ENCODE results near the gene NCOA1.
"Not testable (repeated sequence)": the region's sequence is repeated elsewhere in the genome, so short reads cannot be mapped to it uniquely, and the experiment has no call there.

NCOA1 gene

DNA sequence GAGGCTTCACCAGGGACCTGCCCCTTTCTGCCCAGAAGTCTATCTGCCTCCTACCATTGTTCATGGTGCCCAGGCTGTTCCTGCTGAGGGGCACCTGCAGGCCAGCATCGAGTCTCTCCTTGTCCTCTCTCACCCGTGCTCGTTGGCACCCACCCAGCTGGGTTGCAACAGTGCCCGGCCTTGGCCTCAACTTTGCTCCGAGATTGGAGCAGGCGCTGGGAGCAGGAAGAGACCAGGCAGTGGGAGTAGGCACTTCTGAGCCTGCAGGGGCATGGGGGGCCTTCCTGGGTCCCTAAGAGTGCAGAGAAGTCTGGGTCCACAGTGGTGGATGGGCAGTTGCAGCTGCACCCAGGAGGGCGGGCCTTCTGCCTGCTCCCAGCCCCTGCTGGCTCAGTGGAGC is 75.6 kb downstream of the NCOA1 start:
- no peak for TF ChIP-seq EZH2 (IDR thresholded peaks at IDR 0.05; ENCODE audit: borderline replicate concordance, low read depth, low read length, severe bottlenecking)
- TF ChIP-seq, protein P1, sequence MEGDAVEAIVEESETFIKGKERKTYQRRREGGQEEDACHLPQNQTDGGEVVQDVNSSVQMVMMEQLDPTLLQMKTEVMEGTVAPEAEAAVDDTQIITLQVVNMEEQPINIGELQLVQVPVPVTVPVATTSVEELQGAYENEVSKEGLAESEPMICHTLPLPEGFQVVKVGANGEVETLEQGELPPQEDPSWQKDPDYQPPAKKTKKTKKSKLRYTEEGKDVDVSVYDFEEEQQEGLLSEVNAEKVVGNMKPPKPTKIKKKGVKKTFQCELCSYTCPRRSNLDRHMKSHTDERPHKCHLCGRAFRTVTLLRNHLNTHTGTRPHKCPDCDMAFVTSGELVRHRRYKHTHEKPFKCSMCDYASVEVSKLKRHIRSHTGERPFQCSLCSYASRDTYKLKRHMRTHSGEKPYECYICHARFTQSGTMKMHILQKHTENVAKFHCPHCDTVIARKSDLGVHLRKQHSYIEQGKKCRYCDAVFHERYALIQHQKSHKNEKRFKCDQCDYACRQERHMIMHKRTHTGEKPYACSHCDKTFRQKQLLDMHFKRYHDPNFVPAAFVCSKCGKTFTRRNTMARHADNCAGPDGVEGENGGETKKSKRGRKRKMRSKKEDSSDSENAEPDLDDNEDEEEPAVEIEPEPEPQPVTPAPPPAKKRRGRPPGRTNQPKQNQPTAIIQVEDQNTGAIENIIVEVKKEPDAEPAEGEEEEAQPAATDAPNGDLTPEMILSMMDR (IDR thresholded peaks at IDR 0.05; ENCODE audit: borderline replicate concordance, extremely low read depth, low read length, poor library complexity, severe bottlenecking) = no peak
- Histone ChIP-seq H3K4me2 (ENCODE audit: insufficient read depth, low read length) (no peak overlapping the region), H3K9ac (ENCODE audit: low read depth, low read length) (no peak overlapping the region), H3K79me2 (ENCODE audit: insufficient read depth, low read length) (peaks cover 9% of the 10 kb centered on the region; the same call in 1 of the 2 replicates), H4K20me1 (ENCODE audit: insufficient read depth, low read length) (no peaks in the 10 kb centered on the region), H3K4me3 (ENCODE audit: low read depth in 1 of 2, low read length in 2 of 2) (no peak overlapping the region), H3K27ac (ENCODE audit: low read length) (no peak overlapping the region), H3K4me1 (ENCODE audit: insufficient read depth, low read length) (no peaks in the 10 kb centered on the region), H3K9me3 (ENCODE audit: insufficient read depth, low read length, severe bottlenecking) (peaks cover 18% of the 10 kb centered on the region), H2AFZ (ENCODE audit: low read depth, low read length) (no peak overlapping the region), H3K27me3 (ENCODE audit: insufficient read depth, low read length, poor library complexity) (no peaks in the 10 kb centered on the region), H3K36me3 (ENCODE audit: insufficient read depth, low read length) (peaks cover 26% of the 10 kb centered on the region)
- ATAC-seq (ENCODE audit: insufficient read depth, low read depth) = no peak
- no peak for DNase-seq

DNA sequence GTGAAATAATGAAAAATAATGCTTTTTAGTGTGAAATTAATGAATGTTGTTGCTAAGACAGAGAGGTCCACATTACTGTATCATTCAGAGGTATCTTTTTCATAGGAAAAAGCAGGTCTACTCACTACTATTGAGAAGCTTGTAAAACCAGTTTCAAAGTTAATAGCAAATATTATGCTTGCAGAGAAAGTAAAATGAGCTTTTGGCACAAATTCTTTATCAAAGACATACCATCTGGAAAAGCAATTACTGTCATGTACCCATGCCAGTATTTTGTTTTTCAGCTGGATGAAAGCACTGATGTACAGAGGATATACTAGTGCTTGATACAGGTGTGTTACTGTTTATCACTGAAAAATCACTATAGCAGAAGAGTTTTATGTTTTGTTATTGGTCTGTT is 77.5 kb downstream of the NCOA1 start:
- no peak for DNase-seq
- Histone ChIP-seq H3K27ac (ENCODE audit: low read length) (no peak overlapping the region), H3K4me2 (ENCODE audit: insufficient read depth, low read length) (no peak overlapping the region)

DNA sequence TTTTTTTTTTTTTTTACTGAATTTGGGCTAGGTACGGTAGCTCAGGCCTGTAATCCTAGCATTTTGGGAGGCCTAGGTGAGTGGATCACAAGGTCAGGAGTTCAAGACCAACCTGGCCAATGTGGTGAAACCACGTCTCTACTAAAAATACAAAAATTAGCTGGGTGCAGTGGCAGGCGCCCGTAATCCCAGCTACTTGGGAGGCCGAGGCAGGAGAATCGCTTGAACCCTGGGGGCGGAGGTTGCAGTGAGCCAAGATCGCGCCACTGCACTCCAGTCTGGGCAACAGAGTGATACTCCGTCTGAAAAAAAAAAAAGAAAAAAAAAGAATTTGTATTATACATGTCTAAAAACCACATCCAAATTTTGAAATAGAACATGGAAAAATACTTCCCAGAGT is 78.5 kb downstream of the NCOA1 start:
- H3K4me3 ChIP-seq (ENCODE audit: low read depth in 1 of 2, low read length in 2 of 2); H3K9ac ChIP-seq (ENCODE audit: low read depth, low read length); DNase-seq; H3K27ac ChIP-seq (ENCODE audit: low read length); ATAC-seq (ENCODE audit: insufficient read depth, low read depth); H3K4me2 ChIP-seq (ENCODE audit: insufficient read depth, low read length); H3K4me1 ChIP-seq (ENCODE audit: insufficient read depth, low read length); H3K27me3 ChIP-seq (ENCODE audit: insufficient read depth, low read length, poor library complexity); H2AFZ ChIP-seq (ENCODE audit: low read depth, low read length); H4K20me1 ChIP-seq (ENCODE audit: insufficient read depth, low read length); H3K79me2 ChIP-seq (ENCODE audit: insufficient read depth, low read length): not testable (repeated sequence)
- Histone ChIP-seq H3K36me3 (ENCODE audit: insufficient read depth, low read length) (peaks cover 21% of the 10 kb centered on the region), H3K9me3 (ENCODE audit: insufficient read depth, low read length, severe bottlenecking) (peaks cover 18% of the 10 kb centered on the region)

More for the DNA sequence above, 77.5 kb downstream of the NCOA1 start:
- no peak for ATAC-seq (ENCODE audit: insufficient read depth, low read depth)
- no peaks in the 10 kb centered on the region for H4K20me1 ChIP-seq (ENCODE audit: insufficient read depth, low read length)
- peaks cover 26% of the 10 kb centered on the region for H3K36me3 ChIP-seq (ENCODE audit: insufficient read depth, low read length)
- peaks cover 18% of the 10 kb centered on the region for H3K9me3 ChIP-seq (ENCODE audit: insufficient read depth, low read length, severe bottlenecking)
- no peak overlapping the region for H3K4me3 ChIP-seq (ENCODE audit: low read depth in 1 of 2, low read length in 2 of 2)
- no peak for TF ChIP-seq EZH2 (IDR thresholded peaks at IDR 0.05; ENCODE audit: borderline replicate concordance, low read depth, low read length, severe bottlenecking)
- TF ChIP-seq, protein P1 (IDR thresholded peaks at IDR 0.05; ENCODE audit: borderline replicate concordance, extremely low read depth, low read length, poor library complexity, severe bottlenecking) = no peak
- no peak overlapping the region for H3K9ac ChIP-seq (ENCODE audit: low read depth, low read length)
- no peaks in the 10 kb centered on the region for H3K27me3 ChIP-seq (ENCODE audit: insufficient read depth, low read length, poor library complexity)
- no peaks in the 10 kb centered on the region for H3K79me2 ChIP-seq (ENCODE audit: insufficient read depth, low read length)
- H2AFZ ChIP-seq (ENCODE audit: low read depth, low read length) = no peak overlapping the region
- H3K4me1 ChIP-seq (ENCODE audit: insufficient read depth, low read length) = no peaks in the 10 kb centered on the region

DNA sequence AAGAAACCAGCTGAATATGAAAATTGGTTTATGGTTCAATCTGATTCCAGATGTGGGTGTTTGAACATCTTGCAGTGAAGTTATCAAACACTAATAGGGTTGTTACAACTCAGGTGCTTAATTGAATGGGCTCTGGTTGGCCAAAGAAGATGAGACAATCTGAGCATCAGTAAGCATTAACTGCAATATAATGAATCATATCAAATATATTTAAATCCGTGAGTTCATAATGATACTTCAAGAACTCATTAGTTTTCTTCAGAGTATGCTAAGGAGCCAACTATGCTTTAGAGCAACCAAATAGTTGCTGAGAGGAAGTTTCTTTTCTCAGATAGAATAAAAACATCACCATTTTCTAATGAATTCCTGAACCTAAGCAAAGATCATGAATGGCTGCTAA is 79.2 kb downstream of the NCOA1 start:
- no peak for ATAC-seq (ENCODE audit: insufficient read depth, low read depth)
- TF ChIP-seq, protein P1 (IDR thresholded peaks at IDR 0.05; ENCODE audit: borderline replicate concordance, extremely low read depth, low read length, poor library complexity, severe bottlenecking) = no peak
- TF ChIP-seq EZH2 (IDR thresholded peaks at IDR 0.05; ENCODE audit: borderline replicate concordance, low read depth, low read length, severe bottlenecking) = no peak
- H3K36me3 ChIP-seq (ENCODE audit: insufficient read depth, low read length) = peaks cover 17% of the 10 kb centered on the region
- H3K27me3 ChIP-seq (ENCODE audit: insufficient read depth, low read length, poor library complexity) = no peaks in the 10 kb centered on the region
- H3K4me3 ChIP-seq (ENCODE audit: low read depth in 1 of 2, low read length in 2 of 2) = no peak overlapping the region
- no peaks in the 10 kb centered on the region for H3K4me1 ChIP-seq (ENCODE audit: insufficient read depth, low read length)
- H3K4me2 ChIP-seq (ENCODE audit: insufficient read depth, low read length) = no peak overlapping the region
- no peak for DNase-seq
- no peak overlapping the region for H3K27ac ChIP-seq (ENCODE audit: low read length)
- H3K9me3 ChIP-seq (ENCODE audit: insufficient read depth, low read length, severe bottlenecking) = peaks cover 17% of the 10 kb centered on the region
- no peak overlapping the region for H3K9ac ChIP-seq (ENCODE audit: low read depth, low read length)
- no peaks in the 10 kb centered on the region; the same call in 1 of the 2 replicates for H3K79me2 ChIP-seq (ENCODE audit: insufficient read depth, low read length)
- no peak overlapping the region for H2AFZ ChIP-seq (ENCODE audit: low read depth, low read length)
- no peaks in the 10 kb centered on the region for H4K20me1 ChIP-seq (ENCODE audit: insufficient read depth, low read length)
